ENCODE results near the gene GSE1.

The GSE1 gene

GRCh38 chr16:85675251-85675874 is 62.2 kb downstream of the GSE1 start:
- DNase-seq (ENCODE audit: low read depth in 3 of 3), result no peak

DNA sequence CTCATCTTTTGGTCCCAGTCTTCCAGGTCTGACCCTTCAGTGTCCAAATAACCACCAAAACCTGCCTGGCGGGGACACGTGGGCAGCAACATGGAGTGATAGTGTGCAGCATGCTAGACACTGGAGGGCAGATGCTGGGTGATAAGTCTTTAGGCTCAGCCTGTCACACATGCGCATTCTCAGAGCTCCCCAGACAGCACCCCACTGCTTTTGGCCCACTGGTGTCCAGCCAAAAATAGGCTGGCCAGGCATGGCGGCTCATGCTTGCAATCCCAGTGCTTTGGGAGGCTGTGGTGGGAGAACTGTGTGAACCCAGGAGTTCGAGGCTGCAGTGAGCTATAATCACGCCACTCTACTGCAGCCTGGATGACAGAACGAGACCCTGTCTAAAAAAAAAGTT is 63.3 kb downstream of the GSE1 start:
- DNase-seq (ENCODE audit: low read depth in 3 of 3), result no peak

- DNase-seq (ENCODE audit: low read depth in 3 of 3), result no peak
Observed at GRCh38 chr16:85677383-85677967, 64.4 kb downstream of the GSE1 start.

DNA sequence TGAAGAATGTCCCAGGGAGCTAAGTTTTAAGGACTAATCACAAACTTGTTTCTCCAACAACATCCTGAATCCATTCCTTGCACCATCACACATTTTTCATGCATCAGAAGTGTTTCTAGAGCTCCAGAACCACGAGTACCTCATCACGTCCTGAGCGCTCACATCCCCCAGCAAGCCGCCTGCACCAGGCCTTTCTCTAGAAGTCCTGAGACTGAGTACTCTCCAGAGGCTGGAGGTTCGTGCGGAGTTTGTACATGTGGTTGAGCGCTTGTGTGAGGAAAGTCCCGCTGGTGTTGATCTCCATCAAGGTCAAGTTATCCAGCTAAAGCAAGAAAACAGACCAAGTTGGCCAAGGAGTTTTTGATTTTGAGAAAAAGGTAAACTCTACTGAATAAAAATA is 64.9 kb downstream of the GSE1 start:
- DNase-seq (ENCODE audit: low read depth in 3 of 3), result no peak

DNA sequence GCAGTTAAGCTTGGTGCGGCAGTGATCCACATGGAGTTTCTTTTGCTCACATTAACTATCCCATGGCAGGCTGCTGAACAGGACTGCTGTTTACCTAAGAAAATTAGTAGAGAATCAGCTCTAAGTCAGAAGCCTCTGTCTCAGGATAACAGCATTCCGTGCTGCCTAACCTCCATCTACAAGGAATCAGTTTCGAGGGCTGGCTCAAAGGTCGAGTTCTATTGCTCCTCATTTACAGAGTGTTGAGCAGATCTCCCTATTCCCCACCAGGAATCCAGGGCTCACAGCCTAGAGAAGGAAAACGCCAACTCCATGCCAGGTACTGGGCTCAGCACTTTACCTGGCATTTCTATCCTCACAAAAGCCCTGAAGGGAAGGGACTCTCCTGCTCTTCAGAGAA is 65.7 kb downstream of the GSE1 start:
- no peak for DNase-seq (ENCODE audit: low read depth in 3 of 3)

- DNase-seq (ENCODE audit: low read depth in 3 of 3), result no peak
Observed at GRCh38 chr16:85679870-85680269, 66.7 kb downstream of the GSE1 start.

- DNase-seq (ENCODE audit: low read depth in 3 of 3), result no peak
Observed at GRCh38 chr16:85680352-85680944, 67.3 kb downstream of the GSE1 start.

- no peak for DNase-seq (ENCODE audit: low read depth in 3 of 3)
Observed at GRCh38 chr16:85681255-85681654, 68.1 kb downstream of the GSE1 start.

GRCh38 chr16:85682516-85682915 is 69.4 kb downstream of the GSE1 start:
- DNase-seq (ENCODE audit: low read depth in 3 of 3), result no peak

DNA sequence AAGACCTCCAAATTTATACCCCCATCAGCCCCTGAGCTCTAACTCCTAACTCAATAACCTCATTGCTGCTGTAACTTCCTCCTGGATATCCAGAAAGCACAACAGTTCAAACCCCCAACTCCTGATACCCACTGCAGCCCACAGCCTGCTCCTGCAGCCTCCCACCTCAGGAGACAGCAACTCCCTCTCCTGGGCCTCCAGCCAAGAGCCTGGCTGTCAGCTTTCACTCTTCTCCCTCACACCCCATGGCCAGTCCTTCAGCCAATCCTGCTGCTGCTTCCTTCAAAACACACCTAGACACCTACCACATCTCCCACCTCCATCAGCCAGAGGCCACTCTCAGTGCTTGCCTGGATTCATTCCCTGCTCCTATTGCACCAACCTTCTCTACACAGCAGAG is 70.2 kb downstream of the GSE1 start:
- no peak for DNase-seq (ENCODE audit: low read depth in 3 of 3)

DNA sequence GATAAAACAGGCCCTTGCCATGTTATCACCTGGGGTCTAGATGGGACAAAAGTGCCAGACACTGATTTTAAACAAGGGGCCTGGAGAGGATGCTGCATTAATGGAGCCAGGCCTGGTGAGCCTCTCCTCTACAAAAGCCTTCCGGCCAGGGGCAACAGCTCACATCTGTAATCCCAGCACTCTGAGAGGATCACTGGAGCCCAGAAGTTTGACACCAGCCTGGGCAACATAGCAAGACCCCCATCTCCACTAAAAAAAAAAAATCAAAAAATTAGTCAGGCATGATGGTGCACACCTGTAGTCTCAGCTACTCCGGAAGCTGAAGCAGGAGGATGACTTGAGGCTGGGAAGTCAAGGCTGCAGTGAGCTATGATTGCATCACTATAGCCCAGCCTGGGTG is 72.1 kb downstream of the GSE1 start:
- DNase-seq (ENCODE audit: low read depth in 3 of 3), result no peak

- peak in 1 of 3 donors; percentile 42 for DNase-seq (ENCODE audit: low read depth in 3 of 3)
Observed at GRCh38 chr16:85686912-85687591, 73.9 kb downstream of the GSE1 start.

DNA sequence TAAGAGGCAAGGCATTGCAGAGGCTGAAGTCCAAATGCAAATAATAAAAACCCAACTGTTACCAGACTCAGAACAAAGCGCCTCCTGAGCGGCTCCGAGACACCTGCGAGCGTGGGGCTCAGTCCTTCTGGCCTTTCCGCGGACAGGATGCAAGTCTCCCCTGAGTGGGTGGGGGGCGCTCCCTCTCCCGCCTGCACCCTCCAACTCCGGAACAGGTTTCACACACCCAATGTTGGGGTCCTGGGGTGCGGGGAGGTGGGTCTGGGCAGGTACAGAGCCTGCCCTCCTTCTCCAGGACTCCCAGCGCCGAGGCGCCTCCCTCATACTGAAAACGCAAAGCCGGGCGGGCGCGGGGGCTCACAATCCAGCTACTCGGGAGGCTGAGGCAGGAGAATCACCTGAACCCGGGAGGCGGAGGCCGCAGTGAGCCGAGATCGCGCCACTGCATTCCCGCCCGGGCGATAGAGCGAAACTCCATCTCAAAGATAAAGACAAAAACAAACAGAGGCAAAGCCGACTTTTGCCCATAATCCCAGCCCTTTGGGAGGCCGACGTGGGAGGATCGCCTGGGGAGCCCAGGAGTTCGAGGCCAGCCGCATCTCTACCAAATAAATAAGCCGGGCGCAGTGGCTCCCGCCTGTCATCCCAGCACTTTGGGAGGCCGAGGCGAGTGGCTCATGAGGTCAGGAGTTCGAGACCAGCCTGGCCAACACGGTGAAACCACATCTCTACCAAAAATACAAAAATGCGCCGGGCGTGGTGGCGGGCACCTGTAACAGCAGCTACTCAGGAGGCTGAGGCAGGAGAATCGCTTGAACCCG is 74.7 kb downstream of the GSE1 start:
- DNase-seq (ENCODE audit: low read depth in 3 of 3), result peak in 1 of 3 donors; percentile 20

- peak; percentile 76 to 90 (median 87) for DNase-seq (ENCODE audit: low read depth in 3 of 3)
Observed at GRCh38 chr16:85688586-85689284, 75.6 kb downstream of the GSE1 start, which contains the start of gene GINS2. Gene GINS2 (minus strand): TSS chr16:85688954. CDS start chr16:85688898, 56 bp downstream.

DNA sequence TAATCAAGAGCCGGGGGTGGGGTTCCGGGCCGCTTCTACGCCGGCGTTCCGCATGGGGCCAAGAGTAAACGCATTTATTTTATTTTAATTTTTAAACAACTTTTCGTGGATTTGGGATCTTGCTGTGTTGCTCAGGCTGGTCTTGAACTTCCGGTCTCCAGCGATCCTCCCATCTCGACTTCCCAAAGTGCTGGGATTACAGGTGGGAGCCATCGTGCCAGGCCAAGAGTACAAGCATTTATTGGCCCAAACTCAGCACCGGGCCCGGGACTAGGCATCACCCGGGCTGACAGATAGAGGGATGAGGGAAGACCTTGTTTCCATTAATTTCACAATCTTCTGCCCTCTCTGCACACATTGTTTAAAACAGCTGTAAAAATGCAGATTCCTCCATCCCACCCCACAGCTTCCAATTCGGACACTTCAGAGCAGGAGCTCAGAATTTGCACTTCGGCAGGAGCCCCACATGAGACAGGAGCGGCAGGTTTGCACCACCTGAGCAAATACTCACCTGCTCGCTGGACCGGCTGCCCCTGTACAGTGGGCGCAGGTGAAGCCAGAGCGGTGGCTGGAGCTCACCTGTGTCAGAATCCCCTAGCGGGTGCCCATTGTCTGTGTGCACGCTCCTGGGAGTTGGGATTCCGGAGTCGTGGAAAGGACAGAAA is 76.3 kb downstream of the GSE1 start:
- no peak for DNase-seq (ENCODE audit: low read depth in 3 of 3)

DNA sequence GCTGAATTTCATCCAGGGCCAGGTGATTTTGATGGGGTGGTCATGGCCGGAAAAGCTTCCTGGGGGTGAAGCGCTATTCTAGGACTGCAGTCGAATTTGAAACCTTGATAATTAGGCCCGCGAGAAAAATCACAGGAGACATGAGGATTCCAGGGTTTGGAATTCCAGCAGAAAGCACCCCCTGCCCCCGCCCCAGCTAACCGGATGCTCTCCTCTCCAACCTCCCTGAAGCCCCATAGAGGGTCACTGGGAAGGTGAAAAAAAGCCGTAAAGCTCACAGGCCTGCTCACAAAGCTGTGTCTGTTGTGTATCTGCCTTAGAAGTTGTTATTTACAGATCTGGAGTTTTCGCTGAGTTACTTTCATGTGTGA is 76.8 kb downstream of the GSE1 start:
- no peak for DNase-seq (ENCODE audit: low read depth in 3 of 3)

DNA sequence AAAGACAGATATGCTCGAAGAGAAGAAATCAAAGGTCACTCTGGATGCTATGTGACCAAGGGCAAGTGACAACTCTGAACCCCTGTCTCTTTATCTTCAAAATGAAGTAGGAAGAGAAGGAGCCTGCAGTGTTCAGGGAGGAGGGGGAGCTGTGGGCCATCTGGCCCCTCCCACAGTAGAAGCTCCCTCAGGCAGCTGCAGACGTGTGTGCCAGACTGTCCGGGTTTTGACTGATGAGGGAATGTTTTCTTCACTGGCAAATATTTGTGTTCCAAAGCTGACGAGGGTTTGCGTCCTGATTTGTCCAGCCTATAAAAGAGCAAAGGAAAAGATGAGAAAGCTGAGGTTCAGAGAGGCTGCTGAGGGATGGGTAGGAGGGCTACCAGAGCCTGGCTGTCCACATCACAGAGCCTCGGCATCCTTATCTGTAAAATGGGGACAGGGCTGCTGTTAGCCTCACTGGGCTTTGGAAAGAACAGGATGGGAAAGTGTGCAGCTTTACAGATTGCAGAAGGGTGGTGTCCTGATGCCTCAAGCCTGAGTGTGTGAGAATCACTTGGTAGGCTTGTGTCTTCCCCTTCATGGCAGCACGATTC is 77.4 kb downstream of the GSE1 start:
- DNase-seq (ENCODE audit: low read depth in 3 of 3), result no peak

- DNase-seq (ENCODE audit: low read depth in 3 of 3), result no peak
Observed at GRCh38 chr16:85695196-85696128, 82.3 kb downstream of the GSE1 start.

- DNase-seq (ENCODE audit: low read depth in 3 of 3), result no peak
Observed at GRCh38 chr16:85696781-85697180, 83.7 kb downstream of the GSE1 start.

Data from stimulated activated CD4-positive, alpha-beta T cell treated with anti-CD3 and anti-CD28 coated beads, TNF-alpha, amount 100 ng/mL, for 48 hours (primary cell).